ENCODE data around the gene ACHE.
"Not testable (repeated sequence)": the region's sequence is repeated elsewhere in the genome, so short reads cannot be mapped to it uniquely, and the experiment has no call there.

ACHE gene

DNA sequence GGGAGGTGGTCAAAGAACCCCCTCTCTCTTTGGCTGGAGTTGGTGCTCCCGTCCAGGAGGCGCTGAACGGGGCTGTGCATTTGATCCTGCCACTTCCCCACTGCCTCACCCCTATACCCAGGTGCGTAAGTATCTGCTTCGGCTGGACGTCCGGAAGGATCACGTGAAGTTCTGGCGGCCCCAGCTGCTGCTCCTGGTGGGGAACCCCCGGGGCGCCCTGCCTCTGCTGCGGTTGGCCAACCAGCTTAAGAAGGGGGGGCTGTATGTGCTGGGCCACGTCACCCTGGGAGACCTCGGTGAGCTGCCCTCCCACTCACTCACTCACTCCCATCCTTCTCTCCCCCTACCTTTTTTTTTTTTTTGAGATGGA lies 34.1 kb downstream of the ACHE start:
- DNase-seq (ENCODE audit: low spot score) = no peak

DNA sequence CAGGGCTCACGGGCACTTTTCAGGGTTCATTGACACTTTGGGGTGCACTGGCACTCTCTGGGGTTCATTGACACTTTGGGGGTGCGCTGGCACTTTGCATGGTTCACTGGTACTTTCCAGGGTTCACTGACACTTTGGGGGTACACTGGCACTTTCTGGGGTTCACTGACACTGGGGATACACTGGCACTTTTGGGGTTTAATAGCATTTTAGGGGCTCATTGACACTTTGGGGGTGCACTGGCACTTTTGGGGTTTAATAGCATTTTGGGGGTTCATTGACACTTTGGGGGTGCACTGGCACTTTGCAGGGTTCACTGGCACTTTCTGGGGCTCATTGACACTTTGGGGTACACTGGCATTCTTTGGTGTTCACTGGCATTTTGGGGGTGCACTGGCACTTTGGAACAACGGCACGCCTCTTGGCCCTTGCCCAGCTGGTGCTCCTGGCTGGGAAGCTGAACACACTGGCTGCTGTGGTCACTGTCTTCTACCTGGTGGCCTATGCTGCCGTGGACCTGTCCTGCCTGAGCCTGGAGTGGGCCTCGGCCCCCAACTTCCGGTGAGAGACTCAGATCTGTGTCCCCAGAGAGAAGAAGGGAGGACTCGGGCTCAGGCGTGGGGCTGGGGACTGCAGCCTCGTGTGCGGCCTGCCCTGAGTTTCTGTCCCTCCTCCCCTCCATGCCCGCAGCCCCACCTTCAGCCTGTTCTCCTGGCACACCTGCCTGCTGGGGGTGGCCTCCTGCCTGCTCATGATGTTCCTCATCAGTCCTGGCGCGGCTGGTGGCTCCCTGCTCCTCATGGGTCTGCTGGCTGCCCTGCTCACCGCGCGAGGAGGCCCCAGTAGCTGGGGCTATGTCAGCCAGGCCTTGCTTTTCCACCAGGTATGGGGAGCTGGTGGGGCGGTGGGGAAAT lies 34.7 kb downstream of the ACHE start:
- DNase-seq (ENCODE audit: low spot score) = no peak

DNA sequence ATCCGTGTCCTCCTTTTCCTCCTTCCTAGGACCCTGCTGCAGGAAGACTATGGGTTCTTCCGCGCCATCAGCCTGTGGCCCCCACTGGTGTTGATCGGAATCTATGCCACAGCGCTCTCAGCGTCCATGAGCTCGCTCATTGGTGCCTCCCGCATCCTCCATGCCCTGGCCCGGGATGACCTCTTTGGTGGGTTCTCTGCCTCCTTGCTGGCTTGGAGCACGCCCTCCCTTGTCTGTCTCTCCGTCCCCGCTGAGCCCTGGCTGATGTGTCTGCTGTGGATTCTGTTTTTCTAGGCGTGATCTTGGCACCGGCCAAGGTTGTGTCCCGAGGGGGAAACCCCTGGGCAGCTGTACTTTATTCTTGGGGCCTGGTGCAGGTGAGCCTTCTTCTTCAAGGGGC lies 35.8 kb downstream of the ACHE start:
- DNase-seq (ENCODE audit: low spot score) = no peak

DNA sequence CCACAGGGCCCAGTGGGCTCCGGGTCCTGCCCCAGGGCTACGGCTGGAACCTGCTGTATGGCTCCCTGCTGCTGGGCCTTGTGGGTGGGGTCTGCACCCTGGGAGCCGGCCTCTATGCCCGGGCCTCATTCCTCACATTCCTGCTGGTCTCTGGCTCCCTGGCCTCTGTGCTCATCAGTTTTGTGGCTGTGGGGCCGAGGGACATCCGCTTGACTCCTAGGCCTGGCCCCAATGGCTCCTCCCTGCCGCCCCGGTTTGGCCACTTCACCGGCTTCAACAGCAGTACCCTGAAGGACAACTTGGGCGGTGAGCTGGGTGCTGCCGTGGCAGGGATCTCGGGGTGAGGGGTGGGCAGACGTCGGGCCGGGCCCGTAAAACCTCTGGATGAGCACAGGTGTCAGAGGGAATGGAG lies 38.8 kb downstream of the ACHE start:
- no peak for DNase-seq (ENCODE audit: low spot score)

DNA sequence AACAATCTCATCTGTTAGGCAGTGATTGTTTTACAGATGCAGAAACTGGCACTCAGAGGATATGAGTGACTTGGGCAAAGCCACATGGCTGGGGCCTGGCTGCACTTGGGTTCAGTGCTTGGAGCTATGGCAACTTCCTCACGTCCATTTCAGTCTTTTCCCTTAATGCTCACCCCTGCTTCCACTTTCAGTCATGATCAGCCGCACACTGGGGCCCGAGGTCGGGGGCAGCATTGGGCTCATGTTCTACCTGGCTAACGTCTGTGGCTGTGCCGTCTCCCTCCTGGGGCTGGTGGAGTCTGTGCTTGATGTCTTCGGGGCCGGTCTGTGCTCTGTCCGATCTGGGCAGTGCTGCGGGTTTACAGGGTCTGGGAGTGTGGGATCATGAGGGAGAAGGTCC lies 40.2 kb downstream of the ACHE start:
- DNase-seq (ENCODE audit: low spot score) = no peak

DNA sequence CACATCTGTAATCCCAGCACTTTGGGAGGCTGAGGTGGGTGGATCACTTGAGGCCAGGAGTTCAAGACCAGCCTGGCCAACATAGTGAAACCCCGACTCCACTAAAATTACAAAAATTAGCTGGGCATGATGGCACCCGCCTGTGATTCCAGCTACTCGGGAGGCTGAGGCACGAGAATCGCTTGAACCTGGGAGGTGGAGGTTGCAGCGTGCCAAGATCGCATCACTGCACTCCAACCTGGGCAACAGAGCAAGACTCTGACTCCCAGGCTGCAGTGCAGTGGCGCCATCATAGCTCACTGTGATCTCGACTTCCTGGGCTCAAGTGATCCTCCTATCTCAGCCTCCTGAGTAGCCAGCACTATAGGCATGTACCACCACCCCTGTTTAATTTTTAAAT lies 40.8 kb downstream of the ACHE start:
- not testable (repeated sequence) for DNase-seq (ENCODE audit: low spot score)

DNA sequence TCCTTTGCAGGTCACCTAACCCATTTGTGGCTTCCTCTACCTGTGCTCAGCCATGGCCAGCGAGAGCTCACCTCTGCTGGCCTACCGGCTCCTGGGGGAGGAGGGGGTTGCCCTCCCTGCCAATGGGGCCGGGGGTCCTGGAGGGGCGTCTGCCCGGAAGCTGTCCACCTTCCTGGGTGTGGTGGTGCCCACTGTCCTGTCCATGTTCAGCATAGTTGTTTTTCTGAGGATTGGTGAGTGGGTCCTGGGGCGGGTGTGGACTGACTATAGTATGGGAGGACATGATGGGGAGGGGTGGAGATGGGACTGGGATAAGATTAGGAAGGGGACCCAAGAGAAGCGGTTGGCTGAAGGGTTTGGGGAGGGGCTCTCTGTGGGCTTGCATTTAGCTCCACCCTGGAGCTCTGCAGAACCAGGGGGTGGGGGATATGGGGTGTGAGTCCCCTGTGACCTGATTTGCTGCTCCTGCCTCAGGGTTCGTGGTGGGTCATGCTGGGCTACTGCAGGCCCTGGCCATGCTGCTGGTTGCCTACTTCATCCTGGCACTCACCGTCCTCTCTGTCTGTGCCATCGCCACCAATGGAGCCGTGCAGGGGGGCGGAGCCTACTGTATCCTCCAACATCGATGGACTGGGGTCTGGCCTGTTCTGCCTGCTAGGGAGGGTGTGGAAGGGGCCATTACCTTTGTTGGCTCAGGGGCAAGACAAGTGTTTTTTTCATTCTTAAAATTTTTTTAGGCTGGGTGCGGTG lies 41.4 kb downstream of the ACHE start:
- DNase-seq (ENCODE audit: low spot score) = no peak

DNA sequence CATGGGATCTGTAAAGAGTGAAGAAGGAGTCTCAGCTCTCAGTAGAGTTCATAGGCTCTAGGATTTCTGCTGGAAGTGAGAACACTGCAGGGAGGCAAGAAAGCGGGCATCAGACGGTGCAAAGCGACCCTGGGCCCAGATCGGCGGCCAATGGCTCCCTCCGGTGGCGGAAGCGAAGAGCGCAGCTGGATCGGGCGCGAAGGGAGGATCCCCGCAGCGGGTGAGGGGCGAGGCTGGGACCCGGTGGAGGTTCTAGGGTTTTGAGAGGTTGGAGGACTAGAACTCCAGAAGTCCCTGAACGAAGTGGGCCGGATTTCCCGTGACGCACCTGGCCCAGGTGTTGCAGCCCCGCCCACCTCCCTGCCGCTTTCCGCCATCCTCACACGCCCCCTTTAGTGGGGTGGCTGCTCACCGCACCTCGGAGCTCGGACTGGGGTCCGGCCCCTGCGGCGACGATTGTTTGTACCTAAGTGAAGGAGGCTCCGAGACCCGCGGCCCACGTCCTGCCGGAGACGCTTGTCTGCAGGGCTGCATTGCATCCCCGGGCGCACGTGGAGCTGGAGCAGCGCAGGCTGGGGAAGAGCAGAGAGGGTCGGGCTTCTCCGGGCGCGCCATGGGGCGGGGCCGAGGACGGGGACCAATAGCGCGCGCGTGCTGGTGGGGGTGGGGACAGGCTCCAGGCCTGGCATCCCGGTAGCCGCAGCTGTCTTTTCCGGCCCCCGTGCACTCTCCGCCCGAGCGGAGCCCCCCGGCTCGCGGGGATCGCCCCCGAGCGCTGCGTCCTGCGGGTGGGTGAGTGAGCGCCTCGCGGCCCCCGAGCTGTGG lies 43.4 kb downstream of the ACHE start, which contains the start of gene SLC12A9:
SLC12A9 (plus strand) TSS at position 666 of the 825 bp plus-strand sequence. CDS start 1,485 bp downstream, outside the sequence.
- DNase-seq (ENCODE audit: low spot score) = peak; percentile 90

DNA sequence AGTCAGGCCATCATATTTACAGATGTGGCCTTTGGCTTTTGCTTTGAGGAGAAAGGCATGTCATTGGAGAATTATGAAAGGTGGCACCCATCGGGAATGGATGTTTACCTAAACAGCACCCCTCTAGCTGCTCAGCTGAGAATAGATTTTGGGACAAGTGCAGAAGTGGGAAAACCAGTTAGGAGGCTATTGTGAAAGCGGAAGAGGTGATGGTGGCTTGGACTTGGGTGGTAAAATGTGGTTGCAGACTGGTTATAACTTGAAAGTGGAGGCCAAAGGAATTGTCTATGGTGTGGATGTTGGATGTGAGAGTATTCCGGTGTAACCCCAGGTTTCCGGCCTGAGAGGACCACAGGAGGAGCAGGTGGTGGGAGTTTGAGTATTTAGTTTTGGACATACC lies 48.3 kb downstream of the ACHE start:
- DNase-seq (ENCODE audit: low spot score) = no peak

DNA sequence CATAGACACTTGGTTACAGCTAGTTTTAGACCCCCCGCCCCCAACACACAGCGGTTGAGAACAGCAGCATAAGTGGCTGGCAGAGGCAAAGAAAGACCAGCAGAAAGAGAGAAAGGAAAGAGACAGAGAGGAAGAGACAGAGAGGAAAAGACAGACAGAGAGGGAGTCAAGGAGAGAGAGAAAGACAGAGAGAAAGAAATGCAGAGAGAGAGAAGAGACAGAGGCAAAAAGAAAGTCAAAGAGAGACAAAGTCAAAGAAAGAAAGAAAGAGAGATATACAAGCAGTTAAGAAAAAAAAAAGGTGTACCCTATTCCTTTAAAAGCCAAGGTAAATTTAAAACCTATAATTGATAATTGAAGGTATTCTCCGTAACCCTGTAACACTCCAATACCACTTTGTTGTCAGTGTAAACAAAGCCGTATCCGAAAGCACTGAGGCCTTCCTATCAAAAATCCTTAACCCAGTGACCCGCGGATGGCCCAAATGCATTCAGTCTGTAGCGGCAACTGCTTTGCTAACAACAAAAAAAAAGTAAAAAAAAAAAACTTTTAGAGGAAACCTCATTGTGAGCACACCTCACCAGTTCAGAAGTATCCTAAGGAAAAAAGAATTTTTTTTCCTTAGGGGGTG lies 55.1 kb downstream of the ACHE start:
- no peak for DNase-seq (ENCODE audit: low spot score)
